Measurements from ENCODE around the gene RAB11FIP4. TPM values are rescaled to one million over a fixed set of nuclear protein-coding genes. Genes with fewer than 3 reads are reported as not detected.
A peak's percentile ranks its signal among the peaks of the same experiment; 100 is the strongest.

Gene RAB11FIP4
- total RNA-seq, 2 experiments from 2014 or later: 23.9 to 35.5 TPM

DNA sequence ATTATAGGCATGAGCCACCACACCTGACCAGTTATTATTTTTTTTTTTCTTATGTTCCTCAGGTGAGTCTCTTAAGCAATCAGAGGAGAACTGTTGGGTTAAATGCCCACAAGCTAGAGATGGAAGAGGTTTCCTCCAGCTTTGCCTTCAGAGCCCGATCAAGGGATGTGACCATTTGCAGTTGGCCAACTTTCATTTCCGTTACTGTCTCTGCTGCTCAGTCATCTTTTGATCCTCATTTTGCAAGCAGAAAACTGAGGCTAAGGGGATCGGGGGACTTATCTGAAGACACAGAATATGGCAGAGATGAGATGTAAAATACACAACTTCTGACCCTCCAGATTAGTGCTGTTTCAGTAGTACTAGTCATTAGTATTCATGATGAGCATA lies 188.8 kb downstream of the RAB11FIP4 start:
- peaks cover 9% of the 10 kb centered on the region for H3K27me3 Mint-ChIP-seq
- ATAC-seq (no peak), DNase-seq (no peak)
- no peaks in the 10 kb centered on the region for H3K9me3 Mint-ChIP-seq (ENCODE audit: low read depth)
- no peaks in the 10 kb centered on the region for H3K36me3 Mint-ChIP-seq
- no peak overlapping the region for H3K4me3 Mint-ChIP-seq
- no peak overlapping the region for H3K27ac Mint-ChIP-seq
- CTCF ChIA-PET: interaction anchor here (0.7 kb wide), 1 partner anchor 15 kb away, joined by 3 read pairs; no protein-coding TSS in a partner anchor
- peaks cover 7% of the 10 kb centered on the region for H3K4me1 Mint-ChIP-seq

DNA sequence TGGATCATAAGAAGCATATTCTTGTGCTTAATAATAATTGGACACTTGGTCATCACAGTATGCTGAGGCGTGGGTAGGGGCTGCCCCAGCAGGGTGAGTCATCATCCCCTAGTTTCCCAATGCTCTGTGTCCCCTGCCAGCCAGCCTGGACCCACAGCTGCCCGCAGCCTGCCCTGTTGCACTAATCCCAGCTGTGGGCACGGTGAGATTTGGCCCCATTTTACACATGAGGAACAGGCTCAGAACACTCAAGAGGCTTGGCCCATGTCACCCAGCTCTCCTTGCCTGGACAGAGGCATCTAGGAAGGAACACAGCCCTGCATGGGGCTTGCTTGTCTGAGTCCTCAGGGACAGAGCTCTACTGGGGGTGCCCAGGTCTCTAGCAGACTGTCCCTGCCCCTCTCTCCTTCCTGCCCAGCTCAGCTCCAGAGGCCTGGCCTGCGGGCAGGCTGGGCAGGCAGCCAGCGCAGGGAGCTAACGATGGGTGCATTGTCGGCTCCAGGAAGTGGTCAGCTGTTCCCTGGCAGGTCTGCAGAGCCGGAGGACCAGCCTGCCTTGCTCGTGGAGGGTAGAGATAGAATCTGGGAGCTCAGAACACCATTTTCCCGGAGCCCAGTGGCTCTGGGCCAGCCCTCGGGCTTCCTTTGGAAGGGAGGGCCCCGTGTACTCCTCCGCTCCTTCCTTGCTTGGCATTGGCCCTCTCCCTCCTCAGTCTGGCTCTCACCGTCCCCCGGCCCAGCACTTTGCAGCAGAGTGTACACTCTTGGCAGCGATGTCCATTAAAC lies 189.4 kb downstream of the RAB11FIP4 start:
- Mint-ChIP-seq H3K4me1 (peaks cover 7% of the 10 kb centered on the region), H3K27ac (no peak overlapping the region), H3K36me3 (no peaks in the 10 kb centered on the region), H3K27me3 (peaks cover 6% of the 10 kb centered on the region), H3K4me3 (no peak overlapping the region), H3K9me3 (ENCODE audit: low read depth) (no peaks in the 10 kb centered on the region)
- ATAC-seq (peak; percentile 12), DNase-seq (no peak)
- CTCF ChIA-PET: interaction anchor here (0.7 kb wide), 1 partner anchor 15 kb away, joined by 3 read pairs; no protein-coding TSS in a partner anchor

DNA sequence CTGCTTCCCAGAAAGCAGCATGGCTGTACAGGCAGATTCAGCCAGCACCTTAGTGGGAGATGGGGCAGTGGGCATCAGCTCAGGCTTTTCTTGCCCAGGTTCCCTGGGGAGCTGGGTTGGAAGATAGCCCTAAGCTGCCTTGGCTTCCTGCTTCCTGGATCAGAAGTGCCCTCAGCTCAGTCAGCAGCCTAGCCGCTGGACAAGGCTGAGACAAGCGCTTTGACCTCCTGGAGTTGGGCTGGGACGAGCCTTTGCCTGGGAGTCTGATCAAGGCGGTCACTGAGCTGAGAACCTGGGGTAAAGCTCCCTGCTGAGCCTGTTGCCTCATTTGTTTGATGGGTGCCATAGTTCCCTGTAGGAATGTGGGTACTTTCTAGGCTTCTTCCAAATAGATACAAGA lies 190.0 kb downstream of the RAB11FIP4 start:
- DNase-seq: no peak
- Mint-ChIP-seq H3K36me3 (no peaks in the 10 kb centered on the region), H3K27ac (no peak overlapping the region), H3K4me3 (no peak overlapping the region), H3K4me1 (peaks cover 7% of the 10 kb centered on the region), H3K27me3 (peaks cover 6% of the 10 kb centered on the region), H3K9me3 (ENCODE audit: low read depth) (no peaks in the 10 kb centered on the region)
- CTCF ChIA-PET: no interaction called here
- ATAC-seq: no peak

DNA sequence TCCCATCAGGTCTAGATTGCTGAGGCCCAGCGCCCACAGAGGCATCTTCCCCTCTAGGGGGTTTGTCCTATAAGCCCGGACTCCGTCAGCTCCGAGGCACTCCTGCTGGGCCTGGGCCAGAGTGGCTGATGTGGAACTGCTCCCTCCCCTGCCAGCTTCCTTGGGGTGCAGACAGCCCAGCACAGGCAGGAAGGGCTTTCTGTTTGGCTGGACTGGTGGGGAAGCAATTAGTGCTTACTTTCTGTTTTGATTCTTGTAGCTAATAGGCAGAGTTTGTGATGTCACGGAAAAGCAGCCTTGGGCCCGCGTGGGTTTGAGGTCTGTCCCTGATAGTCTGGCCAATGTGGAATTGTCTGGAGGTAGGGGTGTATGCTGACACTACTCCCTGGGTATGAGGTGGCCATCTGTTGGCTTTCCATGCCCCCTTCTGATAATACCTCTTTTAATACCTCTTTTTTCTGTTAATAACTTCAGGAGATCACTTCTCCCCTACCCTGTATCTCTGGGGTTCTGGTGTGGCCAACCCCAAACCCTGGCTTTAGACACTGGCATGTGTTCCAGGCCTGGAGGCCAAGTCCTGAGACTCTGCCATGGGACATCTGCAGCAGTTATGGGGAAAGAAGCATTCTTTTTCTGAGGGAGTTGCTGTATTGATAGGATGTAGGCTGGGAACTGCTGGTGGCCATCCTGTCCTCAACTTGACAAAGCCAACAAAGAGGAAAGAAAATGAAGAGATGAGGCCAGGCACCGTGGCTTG lies 190.9 kb downstream of the RAB11FIP4 start:
- Mint-ChIP-seq H3K27me3 (peaks cover 6% of the 10 kb centered on the region), H3K4me1 (peaks cover 7% of the 10 kb centered on the region), H3K27ac (no peak overlapping the region), H3K9me3 (ENCODE audit: low read depth) (no peaks in the 10 kb centered on the region), H3K36me3 (no peaks in the 10 kb centered on the region), H3K4me3 (no peak overlapping the region)
- DNase-seq (peak; percentile 43), ATAC-seq (no peak)
- CTCF ChIA-PET: no interaction called here

DNA sequence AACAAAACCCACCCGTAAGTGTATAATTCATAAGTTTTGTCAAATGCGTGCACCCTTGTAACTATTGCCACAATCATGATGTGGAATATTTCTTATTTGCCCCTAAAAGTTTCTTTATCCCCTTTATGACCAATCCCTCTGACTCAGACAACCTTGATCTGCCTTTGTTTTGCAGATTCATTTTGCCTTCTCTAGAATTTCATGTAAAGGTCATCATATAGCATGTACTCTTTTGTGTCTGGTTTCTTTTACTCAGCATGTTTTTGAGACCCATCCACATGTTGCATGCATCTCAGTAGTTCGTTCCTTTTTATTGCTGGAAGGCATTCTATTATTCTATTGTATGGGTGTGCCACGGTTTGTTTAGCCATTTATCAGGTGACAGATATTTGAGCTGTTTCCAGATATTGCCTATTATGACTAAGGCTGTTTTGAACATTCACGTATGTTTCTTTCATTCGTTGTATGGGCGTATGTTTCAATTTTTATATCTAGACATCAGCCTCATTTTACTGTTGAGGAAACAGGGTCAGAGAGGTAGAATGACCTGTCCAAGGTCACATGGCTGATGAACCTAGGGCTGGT lies 192.4 kb downstream of the RAB11FIP4 start:
- peaks cover 6% of the 10 kb centered on the region for H3K27me3 Mint-ChIP-seq
- H3K36me3 Mint-ChIP-seq: no peaks in the 10 kb centered on the region
- ATAC-seq (no peak), DNase-seq (no peak)
- no peak overlapping the region for H3K27ac Mint-ChIP-seq
- peaks cover 7% of the 10 kb centered on the region for H3K4me1 Mint-ChIP-seq
- H3K4me3 Mint-ChIP-seq: no peak overlapping the region
- H3K9me3 Mint-ChIP-seq (ENCODE audit: low read depth): no peaks in the 10 kb centered on the region
- CTCF ChIA-PET: interaction anchor here (1.2 kb wide), 1 partner anchor 259 kb away, joined by 3 read pairs; no protein-coding TSS in a partner anchor

DNA sequence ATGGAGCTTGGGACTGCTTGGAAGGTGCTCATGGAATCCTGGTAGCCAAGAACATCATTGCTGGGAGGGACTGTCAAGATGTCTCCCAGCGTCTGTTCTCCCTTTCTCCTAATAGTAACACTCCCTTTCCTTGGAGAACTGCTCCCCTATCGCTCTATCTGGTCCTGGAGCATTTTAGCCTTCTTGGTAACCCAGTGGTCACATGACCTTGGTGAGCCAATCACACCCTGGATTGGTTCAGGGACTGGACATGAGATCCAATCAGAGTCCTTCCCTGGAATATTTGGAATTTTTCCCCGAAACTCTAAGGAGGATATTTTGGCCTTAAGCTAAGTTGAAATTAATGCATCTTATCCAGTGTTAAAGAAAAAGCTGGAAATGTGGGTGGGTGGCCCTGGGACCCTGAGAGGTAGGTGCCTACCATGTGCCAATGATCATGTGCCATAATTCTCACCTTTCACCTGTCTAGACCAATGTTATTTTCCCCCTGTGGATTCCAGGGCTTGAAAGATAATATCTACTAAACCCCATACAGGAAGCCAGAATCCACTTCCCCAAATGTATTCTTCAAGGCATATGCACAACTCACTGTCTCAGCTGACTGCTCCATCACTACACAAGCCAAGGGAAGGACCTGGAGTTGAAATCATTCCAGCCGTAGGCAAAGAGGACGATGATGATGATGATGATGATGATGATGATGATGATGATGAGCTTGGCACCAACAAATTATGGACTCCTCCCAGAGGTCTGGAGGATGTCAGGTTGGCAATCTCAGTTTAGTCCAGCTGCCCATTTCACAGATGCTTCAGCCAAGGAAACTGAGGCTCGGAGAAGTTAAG lies 193.2 kb downstream of the RAB11FIP4 start:
- H3K4me3 Mint-ChIP-seq: no peak overlapping the region
- CTCF ChIA-PET: interaction anchor here (1.2 kb wide), 1 partner anchor 258 kb away, joined by 3 read pairs; no protein-coding TSS in a partner anchor
- peaks cover 1% of the 10 kb centered on the region for H3K27me3 Mint-ChIP-seq
- no peaks in the 10 kb centered on the region for H3K9me3 Mint-ChIP-seq (ENCODE audit: low read depth)
- peaks cover 7% of the 10 kb centered on the region for H3K4me1 Mint-ChIP-seq
- no peaks in the 10 kb centered on the region for H3K36me3 Mint-ChIP-seq
- no peak overlapping the region for H3K27ac Mint-ChIP-seq
- ATAC-seq (no peak), DNase-seq (no peak)

DNA sequence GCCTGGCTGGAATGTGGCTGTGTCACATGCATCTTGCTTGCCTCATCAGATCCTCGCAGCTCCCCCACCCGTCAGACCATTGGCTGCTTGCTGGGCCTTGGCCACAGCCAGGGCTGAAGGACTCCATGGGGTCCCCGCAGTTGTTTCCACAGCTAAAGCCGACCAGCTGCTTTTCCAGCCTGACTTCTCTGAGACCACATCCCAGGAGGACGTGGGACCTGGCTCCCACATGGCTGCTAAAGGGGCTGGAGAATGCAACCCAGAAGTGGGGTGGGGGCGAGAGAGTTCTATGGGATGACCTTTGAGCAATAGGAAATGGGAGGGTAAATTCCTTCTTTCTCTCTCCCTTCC lies 193.8 kb downstream of the RAB11FIP4 start:
- H3K4me3 Mint-ChIP-seq: no peak overlapping the region

DNA sequence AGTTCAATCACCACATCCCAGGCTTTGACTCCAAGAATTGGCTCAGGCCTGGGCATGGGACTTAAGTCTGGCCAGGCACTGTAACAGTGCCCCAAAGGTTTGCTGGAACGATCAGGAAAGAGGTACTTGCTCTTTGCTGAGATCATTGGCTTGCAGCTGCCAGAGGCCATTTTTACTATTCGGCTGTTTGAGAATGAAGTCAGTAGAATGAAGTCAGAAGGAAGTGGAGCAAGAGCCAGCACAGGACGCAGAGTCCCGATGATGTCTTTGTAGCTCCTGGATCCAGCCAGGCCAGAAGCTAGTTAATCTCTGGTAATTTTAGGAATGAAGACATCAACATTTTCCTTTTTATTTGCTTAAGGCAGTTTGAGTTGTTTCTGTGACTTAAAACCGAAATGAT lies 195.5 kb downstream of the RAB11FIP4 start:
- Mint-ChIP-seq H3K4me3 (no peak overlapping the region), H3K27me3 (no peaks in the 10 kb centered on the region), H3K36me3 (no peaks in the 10 kb centered on the region), H3K4me1 (no peaks in the 10 kb centered on the region), H3K9me3 (ENCODE audit: low read depth) (no peaks in the 10 kb centered on the region), H3K27ac (no peak overlapping the region)
- ATAC-seq (no peak), DNase-seq (no peak)
- CTCF ChIA-PET: no interaction called here

More for the DNA sequence above, 193.8 kb downstream of the RAB11FIP4 start:
- no peak overlapping the region for H3K27ac Mint-ChIP-seq
- no peaks in the 10 kb centered on the region for H3K36me3 Mint-ChIP-seq
- ATAC-seq (no peak), DNase-seq (no peak)
- no peaks in the 10 kb centered on the region for H3K27me3 Mint-ChIP-seq
- peaks cover 7% of the 10 kb centered on the region for H3K4me1 Mint-ChIP-seq
- CTCF ChIA-PET: no interaction called here
- H3K9me3 Mint-ChIP-seq (ENCODE audit: low read depth): no peaks in the 10 kb centered on the region

DNA sequence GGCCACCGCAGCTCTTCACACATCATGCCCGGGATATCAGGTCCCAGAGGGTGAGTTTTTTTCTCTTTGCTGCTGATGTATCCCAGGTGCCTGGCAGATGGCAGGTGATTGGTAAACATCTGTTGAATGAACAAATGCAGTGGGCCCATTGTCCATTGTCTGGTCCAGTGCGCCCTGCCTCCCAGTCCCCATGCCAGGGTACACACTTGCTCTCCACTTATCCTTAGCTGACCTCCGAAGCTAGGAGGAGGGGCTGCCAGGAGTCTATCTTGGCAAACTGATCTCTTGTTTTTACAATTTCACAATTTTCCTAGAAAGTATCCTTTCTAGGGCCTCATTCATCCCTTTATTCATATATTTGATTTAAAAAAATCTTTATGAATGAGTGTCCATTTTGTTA lies 196.0 kb downstream of the RAB11FIP4 start:
- Mint-ChIP-seq H3K4me1 (no peaks in the 10 kb centered on the region), H3K9me3 (ENCODE audit: low read depth) (no peaks in the 10 kb centered on the region), H3K27me3 (no peaks in the 10 kb centered on the region), H3K4me3 (no peak overlapping the region), H3K36me3 (no peaks in the 10 kb centered on the region), H3K27ac (no peak overlapping the region)
- no peak for DNase-seq
- CTCF ChIA-PET: no interaction called here
- no peak for ATAC-seq

Small RNAs within 50 kb of the gene (microRNA-seq; reads per million reads assigned to microRNA genes)
- gene MIR193A (7.7 reads per million, percentile 23 among the genes with 10 or more reads in this experiment), gene MIR365B (not detected), gene MIR4725 (not detected)

Other genes starting within 250 kb of the RAB11FIP4 start
- gene OMG, start 94.4 kb upstream of the RAB11FIP4 start, total RNA-seq: under 1 TPM; 0.54 to 0.96 TPM
- 10 to 100 TPM; 49.4 to 51.5 TPM for gene EVI2B, start 77.6 kb upstream of the RAB11FIP4 start, total RNA-seq
- gene EVI2A, start 70.1 kb upstream of the RAB11FIP4 start, total RNA-seq: 10 to 100 TPM; 37.3 to 45.9 TPM